CD4-positive, alpha-beta memory T cell (primary cell): ENCODE data around the gene AR. TPM values are rescaled to one million over a fixed set of nuclear protein-coding genes. Genes with fewer than 3 reads are reported as not detected.

Experiments used
- CTCF ChIA-PET: fragments of 350-600 bp; sonication (Branson Sonifier 250); formaldehyde crosslinking; loops from one replicate; lab custom pipeline; 2021; ENCODE audit warnings: inconsistent platforms; ENCODE audit not compliant: partially characterized antibody; lab: Charles Lee
- POLR2A ChIA-PET: fragments of 350-600 bp; sonication (Branson Sonifier 250); formaldehyde crosslinking; loops from one replicate; lab custom pipeline; 2021; ENCODE audit not compliant: partially characterized antibody; lab: Charles Lee
- DNase-seq, 5 donors: peaks; one replicate each; pipeline versions ENCODE4 v3.0.0 to v3.0.0-alpha.2; 2020 to 2022; ENCODE audit warnings: mixed read lengths in 1 of 5
- H3K27ac ChIP-seq: one replicate; pipeline ENCODE4 v1.7.0; 2013; ENCODE audit warnings: low read depth, low read length
- H3K27me3 ChIP-seq: 2 replicates; pipeline ENCODE4 v1.7.0; 2013; ENCODE audit warnings: mild to moderate bottlenecking, low read length, moderate library complexity; ENCODE audit not compliant: insufficient read depth
- H3K36me3 ChIP-seq: 2 replicates; pipeline ENCODE4 v1.7.0; 2013; ENCODE audit warnings: mild to moderate bottlenecking, low read length, moderate library complexity; ENCODE audit not compliant: insufficient read depth
- H3K4me1 ChIP-seq: 2 replicates; pipeline ENCODE4 v1.7.0; 2013; ENCODE audit warnings: mild to moderate bottlenecking, low read length, moderate library complexity; ENCODE audit not compliant: insufficient read depth
- H3K4me3 ChIP-seq, 2 donors: one replicate each; pipeline ENCODE4 v1.7.0; 2013; ENCODE audit warnings: low read length in 2 of 2, mild to moderate bottlenecking in 1 of 2
- H3K9me3 ChIP-seq, 2 donors: one replicate each; pipeline ENCODE4 v1.7.0; 2013; ENCODE audit warnings: low read length in 2 of 2, control low read depth in 1 of 2; ENCODE audit not compliant: control insufficient read depth in 1 of 2
- H3K27ac Mint-ChIP-seq, 7 donors: one replicate each; pipeline ENCODE4 v1.8.0; 2020 to 2021; ENCODE audit warnings: mixed read lengths in 7 of 7, mild to moderate bottlenecking in 6 of 7, inconsistent platforms in 3 of 7, moderate library complexity in 3 of 7
- H3K27me3 Mint-ChIP-seq, 2 donors: one replicate each; pipeline ENCODE4 v1.8.0; 2020 to 2021; ENCODE audit warnings: mixed read lengths in 2 of 2
- H3K36me3 Mint-ChIP-seq, 2 donors: one replicate each; pipeline ENCODE4 v1.8.0; 2020 to 2021; ENCODE audit warnings: mixed read lengths in 2 of 2, inconsistent platforms in 1 of 2, mild to moderate bottlenecking in 1 of 2
- H3K4me1 Mint-ChIP-seq, 4 donors: one replicate each; pipeline ENCODE4 v1.8.0; 2020 to 2021; ENCODE audit warnings: mixed read lengths in 4 of 4, mild to moderate bottlenecking in 1 of 4
- H3K4me3 Mint-ChIP-seq, 8 donors: one replicate each; pipeline ENCODE4 v1.8.0; 2020 to 2021; ENCODE audit warnings: mixed read lengths in 8 of 8, mild to moderate bottlenecking in 7 of 8, moderate library complexity in 6 of 8, inconsistent platforms in 3 of 8
- H3K9me3 Mint-ChIP-seq, 8 donors: one replicate each; pipeline ENCODE4 v1.8.0; 2020 to 2021; ENCODE audit warnings: mixed read lengths in 8 of 8, mild to moderate bottlenecking in 5 of 8, inconsistent platforms in 3 of 8, moderate library complexity in 1 of 8
- intact Hi-C: fragments of 100-400 bp; cut with micrococcal nuclease; formaldehyde crosslinking; loops from one replicate; pipeline ENCODE4 v1.15.1; 2023
- polyA plus RNA-seq, 2 donors: library from polyadenylated mRNA; unstranded; fragments of 300-500 nt; fragmentation: Illumina TruSeq; gene quantifications; one replicate each; pipeline ENCODE4 v1.2.3, GENCODE V29; 2021
- total RNA-seq, 2 experiments: library from RNA; stranded (reverse); gene quantifications; one replicate each; pipeline ENCODE4 v1.2.3, GENCODE V29; 2021

The AR gene
- total and polyA plus RNA-seq, 4 experiments from 2014 or later, result 0.10 to 0.19 (median 0.14) TPM

- Histone ChIP-seq H3K27me3 (no peaks in the 10 kb centered on the region), H3K9me3 (no peaks in the 10 kb centered on the region), H3K4me1 (no peaks in the 10 kb centered on the region), H3K36me3 (no peaks in the 10 kb centered on the region), H3K4me3 (no peak overlapping the region), H3K27ac (no peak overlapping the region)
- no peak for DNase-seq
- H3K36me3 Mint-ChIP-seq, result no peaks in the 10 kb centered on the region
- peaks cover 0 to 2% of the 10 kb centered on the region in 2 donors for H3K27me3 Mint-ChIP-seq
- H3K4me1 Mint-ChIP-seq, result peaks cover 0 to 2% (median 0%) of the 10 kb centered on the region in 4 donors
- ChIA-PET CTCF (no interaction called here), POLR2A (no interaction called here)
- no peak overlapping the region for H3K4me3 Mint-ChIP-seq
- intact Hi-C loops, result no loop called here
- H3K27ac Mint-ChIP-seq, result no peak overlapping the region
- peaks cover 0 to 2% (median 0%) of the 10 kb centered on the region in 8 donors for H3K9me3 Mint-ChIP-seq
These were observed 186.5 kb downstream of the AR start for GRCh38 chrX:67730296-67730695.

- ChIA-PET CTCF (no interaction called here), POLR2A (no interaction called here)
- H3K27ac Mint-ChIP-seq, result no peak overlapping the region
- intact Hi-C loops, result no loop called here
- no peaks in the 10 kb centered on the region for H3K36me3 ChIP-seq
- no peak for DNase-seq
- H3K27ac ChIP-seq, result no peak overlapping the region
- H3K4me3 ChIP-seq, result no peak overlapping the region
- H3K4me1 ChIP-seq, result no peaks in the 10 kb centered on the region
- peaks cover 0 to 2% of the 10 kb centered on the region in 2 donors for H3K27me3 Mint-ChIP-seq
- H3K27me3 ChIP-seq, result no peaks in the 10 kb centered on the region
- peaks cover 0 to 2% (median 0%) of the 10 kb centered on the region in 4 donors for H3K4me1 Mint-ChIP-seq
- H3K9me3 Mint-ChIP-seq, result peaks cover 0 to 2% (median 0%) of the 10 kb centered on the region in 8 donors
- no peaks in the 10 kb centered on the region for H3K36me3 Mint-ChIP-seq
- H3K9me3 ChIP-seq, result no peaks in the 10 kb centered on the region
- no peak overlapping the region for H3K4me3 Mint-ChIP-seq
These were observed 187.2 kb downstream of the AR start for GRCh38 chrX:67731061-67731460.

GRCh38 chrX:67732864-67733263, 189.0 kb downstream of the AR start:
- POLR2A ChIA-PET, result no interaction called here
- CTCF ChIA-PET, result no interaction called here
- no peak overlapping the region for H3K4me3 ChIP-seq
- no peaks in the 10 kb centered on the region for H3K9me3 ChIP-seq
- no peaks in the 10 kb centered on the region for H3K27me3 Mint-ChIP-seq
- H3K4me1 Mint-ChIP-seq, result peaks cover 0 to 2% (median 0%) of the 10 kb centered on the region in 4 donors
- H3K27ac Mint-ChIP-seq, result no peak overlapping the region
- H3K4me3 Mint-ChIP-seq, result no peak overlapping the region
- H3K27ac ChIP-seq, result no peak overlapping the region
- intact Hi-C loops, result no loop called here
- H3K9me3 Mint-ChIP-seq, result peaks cover 0 to 2% (median 0%) of the 10 kb centered on the region in 8 donors
- no peaks in the 10 kb centered on the region for H3K27me3 ChIP-seq
- DNase-seq, result no peak
- no peaks in the 10 kb centered on the region for H3K36me3 Mint-ChIP-seq
- no peaks in the 10 kb centered on the region for H3K36me3 ChIP-seq
- no peaks in the 10 kb centered on the region for H3K4me1 ChIP-seq

GRCh38 chrX:67734111-67734753, 190.4 kb downstream of the AR start:
- no peaks in the 10 kb centered on the region for H3K9me3 ChIP-seq
- peaks cover 0 to 2% (median 0%) of the 10 kb centered on the region in 4 donors for H3K4me1 Mint-ChIP-seq
- H3K27me3 Mint-ChIP-seq, result no peaks in the 10 kb centered on the region
- intact Hi-C loops, result no loop called here
- no peak for DNase-seq
- H3K36me3 Mint-ChIP-seq, result no peaks in the 10 kb centered on the region
- H3K27me3 ChIP-seq, result no peaks in the 10 kb centered on the region
- no peak overlapping the region for H3K4me3 Mint-ChIP-seq
- CTCF ChIA-PET, result no interaction called here
- H3K27ac ChIP-seq, result no peak overlapping the region
- no peak overlapping the region for H3K4me3 ChIP-seq
- POLR2A ChIA-PET, result no interaction called here
- peaks cover 0 to 2% (median 0%) of the 10 kb centered on the region in 8 donors for H3K9me3 Mint-ChIP-seq
- no peaks in the 10 kb centered on the region for H3K4me1 ChIP-seq
- H3K36me3 ChIP-seq, result no peaks in the 10 kb centered on the region
- no peak overlapping the region for H3K27ac Mint-ChIP-seq

GRCh38 chrX:67749536-67749935, 205.7 kb downstream of the AR start:
- Histone ChIP-seq H3K36me3 (no peaks in the 10 kb centered on the region), H3K27ac (no peak overlapping the region), H3K9me3 (no peaks in the 10 kb centered on the region), H3K4me1 (no peaks in the 10 kb centered on the region), H3K4me3 (no peak overlapping the region), H3K27me3 (no peaks in the 10 kb centered on the region)
- no peak for DNase-seq
- H3K9me3 Mint-ChIP-seq, result peaks cover 0 to 10% (median 3%) of the 10 kb centered on the region in 8 donors
- ChIA-PET POLR2A (no interaction called here), CTCF (no interaction called here)
- intact Hi-C loops, result no loop called here
- H3K27ac Mint-ChIP-seq, result no peak overlapping the region
- no peaks in the 10 kb centered on the region for H3K36me3 Mint-ChIP-seq
- no peak overlapping the region for H3K4me3 Mint-ChIP-seq
- H3K4me1 Mint-ChIP-seq, result no peaks in the 10 kb centered on the region
- no peaks in the 10 kb centered on the region for H3K27me3 Mint-ChIP-seq

- no peaks in the 10 kb centered on the region for H3K27me3 ChIP-seq
- H3K4me3 Mint-ChIP-seq, result no peak overlapping the region
- CTCF ChIA-PET, result no interaction called here
- H3K27me3 Mint-ChIP-seq, result no peaks in the 10 kb centered on the region
- POLR2A ChIA-PET, result no interaction called here
- intact Hi-C loops, result no loop called here
- no peak overlapping the region for H3K4me3 ChIP-seq
- no peak for DNase-seq
- peaks cover 0 to 10% (median 3%) of the 10 kb centered on the region in 8 donors for H3K9me3 Mint-ChIP-seq
- H3K4me1 ChIP-seq, result no peaks in the 10 kb centered on the region
- H3K36me3 Mint-ChIP-seq, result no peaks in the 10 kb centered on the region
- H3K27ac ChIP-seq, result no peak overlapping the region
- H3K36me3 ChIP-seq, result no peaks in the 10 kb centered on the region
- no peaks in the 10 kb centered on the region for H3K9me3 ChIP-seq
- no peak overlapping the region for H3K27ac Mint-ChIP-seq
- H3K4me1 Mint-ChIP-seq, result no peaks in the 10 kb centered on the region
These were observed 206.9 kb downstream of the AR start for GRCh38 chrX:67750694-67751093.

GRCh38 chrX:67759018-67759417, 215.2 kb downstream of the AR start:
- no peaks in the 10 kb centered on the region for H3K27me3 ChIP-seq
- Mint-ChIP-seq H3K36me3 (no peaks in the 10 kb centered on the region), H3K9me3 (peaks cover 0 to 2% (median 0%) of the 10 kb centered on the region in 8 donors), H3K4me3 (no peak overlapping the region), H3K27me3 (no peaks in the 10 kb centered on the region), H3K27ac (no peak overlapping the region), H3K4me1 (no peaks in the 10 kb centered on the region)
- H3K4me3 ChIP-seq, result no peak overlapping the region
- ChIA-PET CTCF (no interaction called here), POLR2A (no interaction called here)
- no peak for DNase-seq
- intact Hi-C loops, result no loop called here
- H3K36me3 ChIP-seq, result no peaks in the 10 kb centered on the region
- no peak overlapping the region for H3K27ac ChIP-seq
- no peaks in the 10 kb centered on the region for H3K4me1 ChIP-seq
- no peaks in the 10 kb centered on the region for H3K9me3 ChIP-seq
